Measurements from ENCODE around the gene SPRED2. TPM values are rescaled to one million over a fixed set of nuclear protein-coding genes. Genes with fewer than 3 reads are reported as not detected.

The SPRED2 gene
- polyA plus RNA-seq, 2 of the 4 experiments (the other 2 are of a cell fraction): 20.6 to 29.3 TPM

- no peak for TF ChIP-seq ZSCAN20 (CRISPR knock-in tag; IDR thresholded peaks at IDR 0.05)
- TF ChIP-seq SREBF2 (IDR thresholded peaks at IDR 0.05): no peak
- TF ChIP-seq JUN (IDR thresholded peaks at IDR 0.05): 0 out of 5 replicates have a peak, but pooled peaks of 1 of the 2 experiments have one; percentile 18
- TF ChIP-seq GATA3 (IDR thresholded peaks at IDR 0.05; ENCODE audit: borderline replicate concordance): peak; percentile 39; the same call in 1 of the 2 replicates
- no peak for TF ChIP-seq POLR2A (IDR thresholded peaks at IDR 0.05; ENCODE audit: low read length)
- TF ChIP-seq ELK1 (IDR thresholded peaks at IDR 0.05; ENCODE audit: low read depth, low read length): no peak
- POLR2A ChIA-PET: interaction anchor here (0.9 to 1.2 kb wide), 2 partner anchors 12 to 145 kb away, joined by 3 read pairs; partner anchors contain the start of gene SPRED2
- Histone ChIP-seq H3K4me1 (peaks cover 45% of the 10 kb centered on the region), H3K27ac (peak overlapping the region; percentile 34 to 41; a peak in 4 of 6 replicates), H3K4me2 (peak overlapping the region; percentile 63), H3K9me3 (no peaks in the 10 kb centered on the region), H3K4me3 (no peak overlapping the region)
- ATAC-seq: peak in 1 of 2 experiments; percentile 65; a peak in 4 of 6 replicates
- CTCF ChIA-PET: interaction anchor here (1.0 to 3.0 kb wide), 5 partner anchors 11 to 158 kb away, joined by 3 to 10 read pairs (median 4); partner anchors contain the start of gene SPRED2
- peak; percentile 36 to 50 for DNase-seq (ENCODE audit: low read depth in 1 of 2, low spot score in 1 of 2)
- 67% methylated on average over 6 of the region's 6 CpGs for WGBS (ENCODE audit: missing lambda C conversion rate)
- no peak for FAIRE-seq
Observed at GRCh38 chr2:65420712-65421431, 11.5 kb downstream of the SPRED2 start.

DNA sequence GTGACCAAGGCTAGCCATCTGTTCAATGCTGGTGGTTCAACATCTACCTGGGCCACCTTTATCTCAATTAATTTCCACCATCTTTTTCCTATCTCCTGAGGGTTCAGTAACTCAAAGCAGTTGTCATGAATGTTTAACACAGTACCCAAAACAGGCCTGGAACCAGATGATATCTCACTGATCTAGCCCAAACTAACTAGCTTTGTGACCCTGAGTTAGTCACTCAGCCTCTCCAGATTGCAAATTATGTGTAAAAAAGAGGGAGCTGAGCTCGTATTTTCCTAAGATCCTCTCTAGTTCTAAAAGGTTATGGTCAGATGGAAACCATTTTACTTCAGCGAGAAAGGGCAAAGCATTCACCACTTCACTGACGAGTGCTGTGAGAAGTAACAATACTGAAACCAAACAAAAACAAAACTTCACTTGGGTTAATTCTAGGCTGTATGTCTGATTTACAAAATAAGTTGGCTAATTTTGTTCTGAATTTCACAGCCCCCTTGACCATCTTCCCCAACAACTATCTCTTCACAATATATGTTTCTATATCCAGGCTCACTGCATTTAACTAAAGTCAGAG is 14.8 kb downstream of the SPRED2 start:
- FAIRE-seq (no peak), ATAC-seq (no peak), DNase-seq (ENCODE audit: low read depth in 1 of 2, low spot score in 1 of 2) (no peak)
- WGBS (ENCODE audit: missing lambda C conversion rate): 89% methylated on average over 3 of the region's 3 CpGs
- POLR2A ChIA-PET: interaction anchor here (0.9 kb wide), 1 partner anchor 15 kb away, joined by 4 read pairs; the partner anchor contains the start of gene SPRED2
- Histone ChIP-seq H3K27ac (no peak overlapping the region), H3K4me2 (peak overlapping the region; percentile 41; the same call in 2 of the 3 replicates), H3K9me3 (no peaks in the 10 kb centered on the region), H3K4me1 (peaks cover 61% of the 10 kb centered on the region), H3K4me3 (no peak overlapping the region)
- CTCF ChIA-PET: interaction anchor here (1.0 to 2.9 kb wide), 5 partner anchors 9 to 152 kb away, joined by 3 to 19 read pairs (median 3); no protein-coding TSS in a partner anchor
- TF ChIP-seq, protein P1, sequence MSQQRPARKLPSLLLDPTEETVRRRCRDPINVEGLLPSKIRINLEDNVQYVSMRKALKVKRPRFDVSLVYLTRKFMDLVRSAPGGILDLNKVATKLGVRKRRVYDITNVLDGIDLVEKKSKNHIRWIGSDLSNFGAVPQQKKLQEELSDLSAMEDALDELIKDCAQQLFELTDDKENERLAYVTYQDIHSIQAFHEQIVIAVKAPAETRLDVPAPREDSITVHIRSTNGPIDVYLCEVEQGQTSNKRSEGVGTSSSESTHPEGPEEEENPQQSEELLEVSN (IDR thresholded peaks at IDR 0.05; ENCODE audit: borderline replicate concordance, low read depth): no peak

DNA sequence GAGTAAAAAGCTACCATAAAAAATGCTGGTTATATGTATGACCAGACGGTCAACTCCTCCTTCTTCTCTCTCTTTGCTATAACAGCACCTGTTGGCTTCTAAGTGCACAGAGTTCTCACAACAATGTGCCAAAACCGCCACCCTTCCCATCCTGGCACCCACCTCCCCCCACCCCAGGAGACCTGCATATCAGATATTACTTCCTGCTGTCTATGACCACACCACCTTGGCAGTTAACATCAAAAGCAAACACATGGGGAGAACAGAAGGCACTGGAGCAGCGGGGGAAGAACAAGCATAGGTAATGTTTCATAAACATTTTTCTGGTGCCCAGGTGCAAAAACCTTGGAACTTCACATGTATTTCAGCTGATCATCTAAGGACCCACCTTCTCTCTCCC is 15.5 kb downstream of the SPRED2 start:
- H3K4me2 ChIP-seq: peak overlapping the region; percentile 41
- H3K4me3 ChIP-seq: no peak overlapping the region
- H3K4me1 ChIP-seq: peaks cover 62% of the 10 kb centered on the region
- ATAC-seq (no peak), DNase-seq (ENCODE audit: low read depth in 1 of 2, low spot score in 1 of 2) (no peak), FAIRE-seq (no peak)
- 83% methylated on average over 3 of the region's 3 CpGs for WGBS (ENCODE audit: missing lambda C conversion rate)
- no peaks in the 10 kb centered on the region for H3K9me3 ChIP-seq
- TF ChIP-seq GATA3 (IDR thresholded peaks at IDR 0.05; ENCODE audit: borderline replicate concordance) (0 out of 2 replicates have a peak, but pooled peaks have one; percentile 13), TP53 (CRISPR knock-in tag; IDR thresholded peaks at IDR 0.05) (no peak)
- ChIA-PET CTCF (interaction anchor here (1.0 to 2.9 kb wide), 5 partner anchors 9 to 151 kb away, joined by 3 to 19 read pairs (median 3); no protein-coding TSS in a partner anchor), POLR2A (interaction anchor here (0.9 kb wide), 1 partner anchor 16 kb away, joined by 4 read pairs; the partner anchor contains the start of gene SPRED2)
- H3K27ac ChIP-seq: no peak overlapping the region

- DNase-seq (ENCODE audit: low read depth in 1 of 2, low spot score in 1 of 2) (no peak), ATAC-seq (no peak), FAIRE-seq (no peak)
- H3K9me3 ChIP-seq: no peaks in the 10 kb centered on the region
- 76% methylated on average over 3 of the region's 3 CpGs for whole genome bisulfite sequencing (ENCODE audit: missing lambda C conversion rate)
- TF ChIP-seq, protein P1 (IDR thresholded peaks at IDR 0.05; ENCODE audit: borderline replicate concordance, low read depth): no peak
- TF ChIP-seq BHLHE40 (IDR thresholded peaks at IDR 0.05; ENCODE audit: low read depth, low read length): no peak
- TF ChIP-seq, protein P2, sequence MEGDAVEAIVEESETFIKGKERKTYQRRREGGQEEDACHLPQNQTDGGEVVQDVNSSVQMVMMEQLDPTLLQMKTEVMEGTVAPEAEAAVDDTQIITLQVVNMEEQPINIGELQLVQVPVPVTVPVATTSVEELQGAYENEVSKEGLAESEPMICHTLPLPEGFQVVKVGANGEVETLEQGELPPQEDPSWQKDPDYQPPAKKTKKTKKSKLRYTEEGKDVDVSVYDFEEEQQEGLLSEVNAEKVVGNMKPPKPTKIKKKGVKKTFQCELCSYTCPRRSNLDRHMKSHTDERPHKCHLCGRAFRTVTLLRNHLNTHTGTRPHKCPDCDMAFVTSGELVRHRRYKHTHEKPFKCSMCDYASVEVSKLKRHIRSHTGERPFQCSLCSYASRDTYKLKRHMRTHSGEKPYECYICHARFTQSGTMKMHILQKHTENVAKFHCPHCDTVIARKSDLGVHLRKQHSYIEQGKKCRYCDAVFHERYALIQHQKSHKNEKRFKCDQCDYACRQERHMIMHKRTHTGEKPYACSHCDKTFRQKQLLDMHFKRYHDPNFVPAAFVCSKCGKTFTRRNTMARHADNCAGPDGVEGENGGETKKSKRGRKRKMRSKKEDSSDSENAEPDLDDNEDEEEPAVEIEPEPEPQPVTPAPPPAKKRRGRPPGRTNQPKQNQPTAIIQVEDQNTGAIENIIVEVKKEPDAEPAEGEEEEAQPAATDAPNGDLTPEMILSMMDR (IDR thresholded peaks at IDR 0.05): no peak
- no peak for TF ChIP-seq ZNF302 (CRISPR knock-in tag; IDR thresholded peaks at IDR 0.05)
- TF ChIP-seq JUNB (IDR thresholded peaks at IDR 0.05): no peak
- TF ChIP-seq RFX5 (IDR thresholded peaks at IDR 0.05): no peak
- no peak for TF ChIP-seq HOXB5 (CRISPR knock-in tag; IDR thresholded peaks at IDR 0.05)
- TF ChIP-seq CEBPB (IDR thresholded peaks at IDR 0.05): no peak
- TF ChIP-seq EHMT2 (IDR thresholded peaks at IDR 0.05; ENCODE audit: low read depth): no peak
- no peak for TF ChIP-seq SMC3 (IDR thresholded peaks at IDR 0.05)
- no peak for TF ChIP-seq PHF8 (IDR thresholded peaks at IDR 0.05; ENCODE audit: borderline replicate concordance, low read depth)
- TF ChIP-seq POLR2AphosphoS2 (conservative IDR thresholded peaks at IDR 0.05; ENCODE audit: low read length): no peak
- no peak for TF ChIP-seq FOXS1 (CRISPR knock-in tag; IDR thresholded peaks at IDR 0.05)
- TF ChIP-seq HDAC2 (IDR thresholded peaks at IDR 0.05): no peak
- no peak for TF ChIP-seq SREBF2 (IDR thresholded peaks at IDR 0.05)
- H3K27ac ChIP-seq: no peak overlapping the region
- ChIA-PET CTCF (interaction anchor here (1.0 to 2.9 kb wide), 3 partner anchors 10 to 151 kb away, joined by 3 to 19 read pairs (median 8); no protein-coding TSS in a partner anchor), POLR2A (no interaction called here)
- no peak overlapping the region for H3K4me3 ChIP-seq
- no peak overlapping the region for H3K4me2 ChIP-seq
- H3K4me1 ChIP-seq: peaks cover 62% of the 10 kb centered on the region
Observed at GRCh38 chr2:65416321-65416720, 16.1 kb downstream of the SPRED2 start.
